Measurements from ENCODE around the gene EMX1. TPM values are rescaled to one million over a fixed set of nuclear protein-coding genes. Genes with fewer than 3 reads are reported as not detected.

Gene EMX1
- total and polyA plus RNA-seq, 2 donors (not counting 1 experiment from before 2014, with no cell fraction given), result not detected

DNA sequence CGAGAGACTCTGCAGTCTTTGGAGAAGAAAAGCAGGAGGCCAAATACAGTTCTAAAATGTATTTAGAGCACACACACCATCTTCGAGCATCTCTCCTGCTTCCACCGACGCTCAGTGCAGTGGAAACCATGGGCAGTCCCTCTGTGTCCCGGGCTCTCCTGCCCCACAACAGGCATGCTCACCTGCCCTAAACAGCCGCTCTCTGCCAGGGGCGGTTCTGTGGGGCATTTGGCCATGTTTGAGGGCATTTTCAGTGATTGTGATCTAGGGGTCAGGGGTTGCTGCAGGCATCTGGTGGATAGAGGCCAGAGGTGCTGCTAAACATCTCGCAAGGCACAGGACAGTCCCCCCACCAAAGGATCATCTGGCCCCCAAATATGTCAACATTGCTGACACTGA lies 55.8 kb downstream of the EMX1 start:
- no peaks in the 10 kb centered on the region for H3K4me1 ChIP-seq (ENCODE audit: control insufficient read depth, extremely low read depth, insufficient read depth, low read length)
- no peaks in the 10 kb centered on the region for H3K36me3 ChIP-seq (ENCODE audit: control insufficient read depth, insufficient read depth, low read length)
- no peak overlapping the region for H3K27ac ChIP-seq (ENCODE audit: insufficient read depth, low read length)
- no peak overlapping the region for H3K4me2 ChIP-seq (ENCODE audit: extremely low read depth, insufficient read depth, low read length)
- H3K9me3 ChIP-seq (ENCODE audit: control insufficient read depth, insufficient read depth, low read depth, low read length), result no peaks in the 10 kb centered on the region
- no peaks in the 10 kb centered on the region for H3K27me3 ChIP-seq (ENCODE audit: control insufficient read depth, insufficient read depth, low read length)
- no peak overlapping the region for H3K9ac ChIP-seq (ENCODE audit: insufficient read depth, low read length)
- TF ChIP-seq EZH2 (IDR thresholded peaks at IDR 0.05; ENCODE audit: low read length, missing control alignments), result no peak
- TF ChIP-seq CTCF (conservative IDR thresholded peaks at IDR 0.05 in 1 of 2, IDR thresholded peaks at IDR 0.05 in 1 of 2; ENCODE audit: low read depth in 1 of 2, low read length in 2 of 2), result no peak
- no peaks in the 10 kb centered on the region for H4K20me1 ChIP-seq (ENCODE audit: control insufficient read depth, extremely low read depth, insufficient read depth, low read length)
- no peak overlapping the region for H2AFZ ChIP-seq (ENCODE audit: low read length)
- H3K79me2 ChIP-seq (ENCODE audit: control insufficient read depth, insufficient read depth, low read length), result no peaks in the 10 kb centered on the region
- DNase-seq (ENCODE audit: low read depth in 2 of 2), result no peak
- no peak overlapping the region for H3K4me3 ChIP-seq (replicated peaks in 1 of 4; ENCODE audit: control extremely low read depth in 1 of 4, insufficient read depth in 1 of 4, low read depth in 3 of 4, low read length in 4 of 4)

- H3K9ac ChIP-seq (ENCODE audit: insufficient read depth, low read length), result no peak overlapping the region
- H2AFZ ChIP-seq (ENCODE audit: low read length), result no peak overlapping the region
- H3K79me2 ChIP-seq (ENCODE audit: control insufficient read depth, insufficient read depth, low read length), result no peaks in the 10 kb centered on the region
- H3K36me3 ChIP-seq (ENCODE audit: control insufficient read depth, insufficient read depth, low read length), result no peaks in the 10 kb centered on the region
- H3K9me3 ChIP-seq (ENCODE audit: control insufficient read depth, insufficient read depth, low read depth, low read length), result no peaks in the 10 kb centered on the region
- H3K27ac ChIP-seq (ENCODE audit: insufficient read depth, low read length), result no peak overlapping the region
- no peaks in the 10 kb centered on the region for H4K20me1 ChIP-seq (ENCODE audit: control insufficient read depth, extremely low read depth, insufficient read depth, low read length)
- no peak overlapping the region for H3K4me3 ChIP-seq (replicated peaks in 1 of 4; ENCODE audit: control extremely low read depth in 1 of 4, insufficient read depth in 1 of 4, low read depth in 3 of 4, low read length in 4 of 4)
- no peak overlapping the region for H3K4me2 ChIP-seq (ENCODE audit: extremely low read depth, insufficient read depth, low read length)
- DNase-seq (ENCODE audit: low read depth in 2 of 2), result peak; percentile 27 to 57
- H3K27me3 ChIP-seq (ENCODE audit: control insufficient read depth, insufficient read depth, low read length), result no peaks in the 10 kb centered on the region
- TF ChIP-seq CTCF (conservative IDR thresholded peaks at IDR 0.05 in 1 of 2, IDR thresholded peaks at IDR 0.05 in 1 of 2; ENCODE audit: low read depth in 1 of 2, low read length in 2 of 2) (peak; percentile 76 to 96), EZH2 (IDR thresholded peaks at IDR 0.05; ENCODE audit: low read length, missing control alignments) (no peak)
- no peaks in the 10 kb centered on the region for H3K4me1 ChIP-seq (ENCODE audit: control insufficient read depth, extremely low read depth, insufficient read depth, low read length)
Observed at GRCh38 chr2:72973566-72974435, 56.5 kb downstream of the EMX1 start.

DNA sequence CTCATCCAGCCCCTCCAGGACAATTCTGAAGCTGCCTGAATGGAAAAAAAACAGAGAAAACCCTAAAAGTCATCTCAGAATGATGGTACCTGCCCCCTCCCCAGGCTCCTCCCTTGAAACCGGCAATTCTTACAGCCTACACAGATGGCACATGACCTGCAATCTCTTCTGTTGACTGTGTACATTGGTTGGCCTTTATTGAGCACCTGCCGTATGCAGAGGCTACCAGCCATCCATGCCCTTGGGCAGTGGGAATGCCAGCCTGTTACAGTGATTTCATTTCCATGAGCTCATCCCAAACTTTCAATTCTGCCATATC lies 57.1 kb downstream of the EMX1 start:
- no peak for TF ChIP-seq CTCF (conservative IDR thresholded peaks at IDR 0.05 in 1 of 2, IDR thresholded peaks at IDR 0.05 in 1 of 2; ENCODE audit: low read depth in 1 of 2, low read length in 2 of 2)
- TF ChIP-seq EZH2 (IDR thresholded peaks at IDR 0.05; ENCODE audit: low read length, missing control alignments), result no peak
- H3K4me3 ChIP-seq (replicated peaks in 1 of 4; ENCODE audit: control extremely low read depth in 1 of 4, insufficient read depth in 1 of 4, low read depth in 3 of 4, low read length in 4 of 4), result no peak overlapping the region

More for the DNA sequence above, 57.1 kb downstream of the EMX1 start:
- H3K4me1 ChIP-seq (ENCODE audit: control insufficient read depth, extremely low read depth, insufficient read depth, low read length), result no peaks in the 10 kb centered on the region
- H3K36me3 ChIP-seq (ENCODE audit: control insufficient read depth, insufficient read depth, low read length), result no peaks in the 10 kb centered on the region
- no peak for DNase-seq (ENCODE audit: low read depth in 2 of 2)
- H3K27me3 ChIP-seq (ENCODE audit: control insufficient read depth, insufficient read depth, low read length), result no peaks in the 10 kb centered on the region
- no peak overlapping the region for H3K27ac ChIP-seq (ENCODE audit: insufficient read depth, low read length)
- H3K79me2 ChIP-seq (ENCODE audit: control insufficient read depth, insufficient read depth, low read length), result no peaks in the 10 kb centered on the region
- no peaks in the 10 kb centered on the region for H3K9me3 ChIP-seq (ENCODE audit: control insufficient read depth, insufficient read depth, low read depth, low read length)
- H2AFZ ChIP-seq (ENCODE audit: low read length), result no peak overlapping the region
- no peaks in the 10 kb centered on the region for H4K20me1 ChIP-seq (ENCODE audit: control insufficient read depth, extremely low read depth, insufficient read depth, low read length)
- H3K9ac ChIP-seq (ENCODE audit: insufficient read depth, low read length), result no peak overlapping the region
- no peak overlapping the region for H3K4me2 ChIP-seq (ENCODE audit: extremely low read depth, insufficient read depth, low read length)
